ENCODE results near the gene GSTM3. TPM values are rescaled to one million over a fixed set of nuclear protein-coding genes. Genes with fewer than 3 reads are reported as not detected.

Gene GSTM3
- total and polyA plus RNA-seq, 2 experiments from 2014 or later: 3.1 to 4.1 TPM

GRCh38 chr1:109781806-109782205 lies 41.0 kb upstream of the GSTM3 start:
- ATAC-seq: no peak
- Mint-ChIP-seq H3K36me3 (ENCODE audit: low read depth) (peaks cover 8% of the 10 kb centered on the region; the same call in 2 of the 3 replicates), H3K9me3 (peaks cover 18% of the 10 kb centered on the region), H3K27me3 (ENCODE audit: insufficient read depth, low read depth, poor library complexity) (peaks cover 8% of the 10 kb centered on the region), H3K27ac (no peak overlapping the region), H3K4me1 (peaks cover 13% of the 10 kb centered on the region; the same call in 2 of the 3 replicates), H3K4me3 (no peak overlapping the region)
- Histone ChIP-seq H3K79me2 (replicated peaks; ENCODE audit: insufficient read depth) (no peaks in the 10 kb centered on the region), H3K27me3 (ENCODE audit: insufficient read depth) (no peaks in the 10 kb centered on the region), H3K4me3 (no peak overlapping the region), H3K36me3 (ENCODE audit: insufficient read depth) (0 out of 2 replicates have a peak, but pooled peaks cover 7% of the 10 kb centered on the region), H4K20me1 (replicated peaks; ENCODE audit: insufficient read depth) (no peaks in the 10 kb centered on the region), H3K4me2 (no peak overlapping the region), H3K27ac (ENCODE audit: low read depth) (no peak overlapping the region), H3K9me2 (ENCODE audit: insufficient read depth) (no peaks in the 10 kb centered on the region), H2AFZ (no peak overlapping the region), H3F3A (replicated peaks; ENCODE audit: low read depth) (no peaks in the 10 kb centered on the region), H3K4me1 (ENCODE audit: insufficient read depth) (peaks cover 10% of the 10 kb centered on the region)
- no peak for DNase-seq (ENCODE audit: low spot score)
- TF ChIP-seq CTCF (conservative IDR thresholded peaks at IDR 0.05; ENCODE audit: low read depth in 2 of 2) (no peak), JUNB (IDR thresholded peaks at IDR 0.05; ENCODE audit: unreplicated experiment) (no peak), EZH2 (IDR thresholded peaks at IDR 0.05; ENCODE audit: low read depth, unreplicated experiment) (no peak), REST (IDR thresholded peaks at IDR 0.05; ENCODE audit: unreplicated experiment) (no peak), ZNF462 (CRISPR knock-in tag; IDR thresholded peaks at IDR 0.05) (no peak), STAT1 (IDR thresholded peaks at IDR 0.05; ENCODE audit: unreplicated experiment) (no peak), CREB1 (CRISPR knock-in tag; IDR thresholded peaks at IDR 0.05; ENCODE audit: low read depth) (no peak), EZH2phosphoT487 (IDR thresholded peaks at IDR 0.05; ENCODE audit: unreplicated experiment) (no peak), ZNF331 (CRISPR knock-in tag; IDR thresholded peaks at IDR 0.05; ENCODE audit: low read depth) (no peak), POLR2AphosphoS5 (IDR thresholded peaks at IDR 0.05; ENCODE audit: low read depth) (no peak), NANOG (IDR thresholded peaks at IDR 0.05; ENCODE audit: borderline replicate concordance) (no peak), ZNF114 (CRISPR knock-in tag; IDR thresholded peaks at IDR 0.05) (no peak), ETS1 (IDR thresholded peaks at IDR 0.05) (no peak)

All from GM23338 (cell line).